Hematopoietic multipotent progenitor cell treated with erythropoietin and hydrocortisone succinate and interleukin-3 and kit ligand, for 4 days (in vitro differentiated cells): Measurements from ENCODE around the gene C19orf25.
A peak's percentile ranks its signal among the peaks of the same experiment; 100 is the strongest.
"Not testable (repeated sequence)": the region's sequence is repeated elsewhere in the genome, so short reads cannot be mapped to it uniquely, and the experiment has no call there.

Experiments used
- DNase-seq: peaks from one replicate; pipeline ENCODE4 v3.0.0-alpha.2; 2015

C19orf25 gene

GRCh38 chr19:1478934-1479707 lies at the start of gene C19orf25:
Gene C19orf25 (minus strand): TSS chr19:1479215. CDS start chr19:1478903, 312 bp downstream.
- DNase-seq: peak; percentile 98

DNA sequence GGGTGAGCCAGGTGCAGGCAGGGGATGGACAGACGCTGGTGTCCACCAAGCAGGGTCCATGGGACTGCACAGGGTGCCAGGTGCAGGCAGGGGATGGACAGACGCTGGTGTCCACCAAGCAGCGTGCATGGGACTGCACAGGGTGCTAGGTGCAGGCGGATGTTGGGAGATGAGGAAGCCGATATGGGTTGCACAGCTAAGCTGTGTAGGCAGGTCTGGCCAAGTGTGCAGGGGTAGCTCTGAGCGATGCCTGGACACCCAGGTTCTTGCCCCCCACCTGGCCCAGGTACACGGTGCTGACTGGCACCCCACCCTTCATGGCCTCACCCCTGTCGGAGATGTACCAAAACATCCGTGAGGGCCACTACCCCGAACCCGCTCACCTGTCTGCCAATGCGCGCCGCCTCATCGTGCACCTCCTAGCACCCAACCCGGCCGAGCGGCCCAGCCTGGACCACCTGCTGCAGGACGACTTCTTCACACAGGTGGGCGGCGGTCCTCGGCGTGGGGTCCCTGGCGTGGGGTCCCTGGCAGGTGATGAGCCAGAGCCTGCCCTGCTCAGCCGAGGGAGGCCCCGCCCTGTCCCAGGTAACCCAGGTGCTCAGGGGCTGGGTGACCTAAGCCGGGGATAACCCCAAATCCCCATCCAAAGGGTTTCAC lies 48.8 kb upstream of the C19orf25 start:
- no peak for DNase-seq

GRCh38 chr19:1526979-1527649 lies 48.1 kb upstream of the C19orf25 start:
- no peak for DNase-seq

- DNase-seq: no peak
Observed at GRCh38 chr19:1526066-1526778, 47.2 kb upstream of the C19orf25 start.

DNA sequence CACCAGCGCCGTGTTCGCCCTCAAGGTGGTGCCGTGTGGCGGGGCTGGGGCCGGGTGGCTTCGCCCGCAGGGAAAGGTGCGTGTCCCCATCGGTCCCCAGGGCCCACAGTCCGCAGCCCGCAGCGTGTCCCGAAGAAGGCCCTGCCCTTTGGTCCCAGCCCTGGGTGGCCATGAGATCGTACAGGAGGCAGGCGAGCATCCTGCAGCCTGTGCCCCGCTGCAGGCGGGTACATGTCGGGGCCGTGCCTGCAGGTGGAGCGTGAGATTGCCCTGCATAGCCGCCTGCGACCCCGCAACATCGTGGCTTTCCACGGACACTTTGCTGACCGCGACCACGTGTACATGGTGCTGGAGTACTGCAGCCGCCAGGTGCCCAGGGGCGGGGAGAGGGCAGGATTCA lies 46.3 kb upstream of the C19orf25 start:
- DNase-seq: no peak

DNA sequence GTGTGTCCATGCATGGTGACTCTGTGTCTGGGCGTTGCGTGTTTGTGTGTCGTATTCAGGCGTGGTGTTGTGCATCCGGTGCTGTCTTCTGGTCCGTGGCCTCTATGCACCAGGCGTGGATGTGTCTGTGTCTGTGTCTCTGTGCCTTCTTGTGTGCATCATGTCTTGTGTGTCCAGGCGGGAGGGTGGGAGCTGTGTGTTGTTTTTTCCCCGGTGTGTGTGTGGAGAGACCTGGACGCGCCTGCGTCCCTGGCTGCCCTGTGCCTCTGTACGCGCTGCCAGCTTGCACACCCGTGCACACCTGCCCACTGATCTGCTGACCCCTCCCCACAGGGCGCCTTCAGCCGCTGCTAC lies 45.9 kb upstream of the C19orf25 start:
- DNase-seq: no peak

- no peak for DNase-seq
Observed at GRCh38 chr19:1524287-1524971, 45.4 kb upstream of the C19orf25 start.

DNA sequence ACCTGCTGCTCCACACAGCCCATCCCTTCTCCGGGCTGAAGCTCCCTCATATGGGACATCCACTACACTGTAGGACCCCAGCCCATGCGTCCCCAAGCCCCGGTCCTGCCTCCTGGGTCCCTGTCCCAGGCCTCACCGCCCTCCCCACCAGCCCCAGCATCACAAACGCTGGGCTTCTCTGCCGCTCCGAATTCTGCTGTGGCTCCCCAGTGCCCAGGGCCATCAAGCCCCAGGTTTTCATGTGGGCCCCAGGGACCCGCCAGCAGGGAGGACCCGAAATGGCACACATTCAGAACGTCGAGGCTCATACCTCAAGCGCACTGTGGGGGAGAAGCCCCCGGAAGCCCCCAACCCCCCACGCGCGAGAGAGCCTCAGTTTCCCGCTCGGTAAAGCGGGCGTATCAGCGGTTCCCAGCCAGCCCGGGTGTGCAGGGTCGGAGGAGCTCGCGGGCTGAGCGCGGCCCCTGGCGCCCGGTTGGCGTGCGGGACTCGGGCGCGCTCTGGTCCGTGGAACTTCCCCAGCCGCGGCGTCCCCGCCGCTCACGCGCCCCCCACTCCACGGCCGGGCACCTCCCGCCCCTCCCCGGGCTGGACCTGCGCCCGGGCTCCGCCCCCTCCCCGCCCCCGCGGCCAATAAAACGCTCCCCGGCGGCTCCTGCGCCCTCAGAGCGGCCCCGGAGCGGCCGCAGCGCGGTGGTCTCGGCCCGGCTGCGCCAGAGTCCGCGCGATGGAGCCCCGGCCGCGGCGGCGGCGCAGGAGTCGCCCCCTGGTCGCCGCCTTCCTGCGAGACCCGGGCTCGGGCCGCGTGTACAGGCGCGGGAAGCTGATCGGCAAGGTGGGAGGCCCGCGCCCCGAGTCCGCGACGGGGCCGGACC lies 44.6 kb upstream of the C19orf25 start, which contains the start of gene PLK5:
PLK5 (plus strand) TSS at position 666 of the 875 bp plus-strand sequence. CDS start 2,920 bp downstream, outside the sequence.
- no peak for DNase-seq

- DNase-seq: no peak
Observed at GRCh38 chr19:1522838-1523237, 43.8 kb upstream of the C19orf25 start.

DNA sequence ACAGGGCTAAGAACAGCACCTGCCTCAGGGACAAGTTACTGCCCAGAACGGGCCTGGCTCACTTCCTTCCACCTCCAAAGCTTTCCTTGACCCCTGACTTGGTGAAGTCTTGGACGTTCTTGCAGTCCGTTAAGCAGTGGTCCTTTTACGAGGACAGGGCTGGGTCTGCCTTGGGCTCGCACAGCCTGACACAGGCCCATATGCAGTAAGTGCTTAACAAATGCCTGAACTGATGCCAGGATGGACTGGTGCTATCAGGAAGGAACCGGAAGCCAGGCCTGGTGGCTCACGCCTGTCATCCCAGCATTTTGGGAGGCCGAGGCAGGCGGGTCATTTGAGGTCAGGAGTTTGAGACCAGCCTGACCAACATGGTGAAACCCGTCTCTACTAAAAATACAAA lies 43.0 kb upstream of the C19orf25 start:
- DNase-seq: no peak

GRCh38 chr19:1521636-1522035 lies 42.6 kb upstream of the C19orf25 start:
- no peak for DNase-seq

- no peak for DNase-seq
Observed at GRCh38 chr19:1520203-1520780, 41.3 kb upstream of the C19orf25 start.

- DNase-seq: not testable (repeated sequence)
Observed at GRCh38 chr19:1519802-1520201, 40.8 kb upstream of the C19orf25 start.

- DNase-seq: no peak
Observed at GRCh38 chr19:1518471-1518870, 39.5 kb upstream of the C19orf25 start.

DNA sequence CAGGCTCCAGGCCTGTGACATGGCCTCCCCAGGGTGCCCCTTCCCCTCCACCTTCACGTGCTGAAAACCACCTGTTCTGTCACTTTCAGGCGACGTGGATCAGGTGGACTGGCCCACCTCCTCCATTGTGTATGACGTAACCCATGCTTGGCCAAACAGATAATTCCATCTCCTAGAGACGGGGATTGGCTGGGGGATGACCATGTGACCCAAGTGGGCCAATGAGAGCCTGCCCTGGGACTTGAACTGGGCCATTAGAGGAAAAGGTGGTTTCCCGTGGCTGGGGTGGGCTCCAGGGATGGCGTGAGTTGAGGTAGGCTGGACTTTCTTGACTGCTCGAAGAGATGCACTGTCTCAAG lies 37.4 kb upstream of the C19orf25 start:
- no peak for DNase-seq

DNA sequence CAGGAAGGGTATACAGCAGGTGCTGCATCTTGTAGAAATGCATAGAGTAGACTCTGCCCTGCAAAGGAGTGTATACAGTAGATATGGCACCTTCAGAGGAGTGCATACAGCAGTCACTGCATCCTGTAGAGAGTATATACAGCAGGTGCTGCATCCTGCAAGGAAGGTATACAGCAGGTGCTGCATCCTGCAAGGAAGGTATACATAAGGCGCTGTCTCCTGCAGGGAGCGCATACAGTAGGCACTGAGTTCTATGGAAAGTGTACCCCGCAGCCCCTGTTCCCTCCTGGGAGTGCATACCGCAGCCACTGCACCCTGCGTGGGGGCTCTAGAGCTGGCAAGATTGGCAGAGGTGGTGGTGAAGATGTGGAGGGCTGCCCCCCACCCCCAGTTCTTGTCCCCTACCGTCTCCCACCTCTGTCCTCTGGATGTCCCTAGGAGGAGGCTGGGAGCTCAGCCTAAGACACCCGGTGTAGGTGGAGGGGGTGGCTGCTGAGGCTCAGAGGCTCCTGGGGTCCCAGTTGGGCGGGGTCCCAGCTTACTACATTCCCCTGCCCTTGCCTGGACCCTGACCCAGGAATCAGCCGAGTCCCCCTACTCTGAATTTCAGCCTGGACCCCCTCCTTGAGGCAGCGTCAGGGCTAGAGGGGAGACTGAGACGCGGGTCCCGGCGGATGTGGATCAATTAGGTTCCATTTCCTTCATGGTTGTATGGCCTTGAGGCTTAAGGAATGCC lies 36.1 kb upstream of the C19orf25 start:
- no peak for DNase-seq

DNA sequence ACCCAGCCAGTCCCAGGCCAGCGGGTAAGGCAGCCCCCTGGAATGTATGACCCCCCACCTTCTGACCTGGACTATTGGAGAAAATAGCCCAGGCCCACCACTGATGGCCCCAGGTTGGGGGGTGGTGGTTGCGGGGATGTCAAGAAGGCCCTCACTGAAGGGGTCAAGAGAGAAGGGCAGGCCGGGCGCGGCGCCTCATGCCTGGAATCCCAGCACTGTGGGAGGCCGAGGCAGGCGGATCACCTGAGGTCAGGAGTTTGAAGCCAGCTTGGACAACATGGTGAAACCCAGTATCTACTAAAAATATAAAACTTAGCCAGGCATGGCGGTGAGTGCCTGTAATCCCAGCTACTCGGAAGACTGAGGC lies 35.3 kb upstream of the C19orf25 start:
- no peak for DNase-seq

GRCh38 chr19:1513499-1514294 lies 34.7 kb upstream of the C19orf25 start:
- peak; percentile 82 for DNase-seq

DNA sequence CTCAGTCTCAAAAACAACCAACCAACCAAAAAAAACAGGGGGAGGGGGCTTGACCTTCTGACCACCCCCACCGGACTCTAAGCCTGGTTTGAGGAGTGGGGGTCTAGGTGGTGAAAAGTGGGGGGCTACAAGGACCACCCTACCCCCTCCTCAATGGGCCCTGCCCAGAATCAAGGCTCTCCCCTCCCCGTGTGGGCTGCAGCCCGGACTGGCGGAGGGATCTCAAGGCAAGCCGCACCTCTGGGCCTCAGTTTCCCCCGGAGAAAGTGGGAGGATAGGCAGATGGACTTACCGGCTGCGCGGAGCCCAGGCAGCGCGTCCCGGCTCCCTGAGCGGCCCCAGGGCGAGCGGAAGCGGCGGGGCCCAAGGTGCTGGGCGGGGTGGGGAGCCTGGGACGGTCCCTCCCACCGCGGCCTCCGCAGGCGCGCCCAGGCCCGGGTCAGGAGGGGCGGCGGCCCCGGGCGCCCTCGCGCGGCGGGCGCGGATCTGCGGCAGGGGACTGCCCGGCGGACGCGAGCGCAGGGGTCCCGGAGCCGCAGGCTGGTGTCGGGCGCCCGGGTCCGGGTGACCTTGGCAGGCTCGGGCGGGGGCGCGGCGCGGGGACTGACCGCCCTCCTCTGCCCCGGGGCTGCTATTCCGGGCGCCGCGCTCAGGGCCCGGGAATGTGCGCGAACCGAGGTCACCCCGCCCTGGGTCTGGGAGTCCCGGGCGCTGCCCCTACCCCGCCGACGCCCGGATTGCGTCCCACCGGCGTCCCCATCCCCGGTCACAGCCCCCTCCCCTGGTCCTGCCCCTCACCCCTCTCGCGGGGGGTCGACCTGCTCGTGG lies 33.9 kb upstream of the C19orf25 start, which contains the start of gene ADAMTSL5:
ADAMTSL5 (minus strand) TSS at position 349 of the 828 bp plus-strand sequence. CDS start 2,076 bp downstream, outside the sequence.
- peak; percentile 83 for DNase-seq
